Smooth muscle cell (in vitro differentiated cells): ENCODE measurements around the gene NELL1. TPM values are rescaled to one million over a fixed set of nuclear protein-coding genes. Genes with fewer than 3 reads are reported as not detected.

Experiments
- DNase-seq: peaks from one replicate; lab custom pipeline; 2025; ENCODE audit not compliant: unreplicated experiment; lab: John Stamatoyannopoulos, UW
- H2AFZ ChIP-seq: fragments of 200-600 bp; sonication (generic); 2 replicates; pipeline ENCODE4 v1.6.0; 2016; ENCODE audit warnings: antibody characterized with exemption, low read depth, mild to moderate bottlenecking
- H3F3A ChIP-seq: fragments of 200-600 bp; sonication (generic); 2 replicates; pipeline ENCODE4 v1.6.0; 2017; ENCODE audit warnings: antibody characterized with exemption, low read depth
- H3K27ac ChIP-seq: fragments of 200-600 bp; sonication (generic); 2 replicates; pipeline ENCODE4 v1.5.1; 2016; ENCODE audit warnings: low read depth, mild to moderate bottlenecking
- H3K27me3 ChIP-seq: fragments of 200-600 bp; sonication (generic); 2 replicates; pipeline ENCODE4 v1.6.1; 2016; ENCODE audit warnings: low read depth, mild to moderate bottlenecking
- H3K36me3 ChIP-seq: fragments of 200-600 bp; sonication (generic); 2 replicates; pipeline ENCODE4 v1.5.1; 2016; ENCODE audit warnings: low read depth
- H3K4me1 ChIP-seq: fragments of 200-600 bp; sonication (generic); 2 replicates; pipeline ENCODE4 v1.5.1; 2016; ENCODE audit warnings: low read depth
- H3K4me2 ChIP-seq: fragments of 200-600 bp; sonication (generic); 2 replicates; pipeline ENCODE4 v1.6.0; 2016; ENCODE audit warnings: mild to moderate bottlenecking
- H3K4me3 ChIP-seq: fragments of 200-600 bp; sonication (generic); 2 replicates; pipeline ENCODE4 v1.5.1; 2016; ENCODE audit warnings: mild to moderate bottlenecking
- H3K79me2 ChIP-seq: fragments of 200-600 bp; sonication (generic); 2 replicates; pipeline ENCODE4 v1.6.0; 2016; ENCODE audit warnings: low read depth, mild to moderate bottlenecking
- H3K9ac ChIP-seq: fragments of 200-600 bp; sonication (generic); 2 replicates; pipeline ENCODE4 v1.6.0; 2016; ENCODE audit warnings: low read depth
- H3K9me3 ChIP-seq: fragments of 200-600 bp; sonication (generic); replicated peaks from 2 replicates; pipeline ENCODE4 v1.5.1; 2016; ENCODE audit warnings: low read depth
- H4K20me1 ChIP-seq: fragments of 200-600 bp; sonication (generic); 2 replicates; pipeline ENCODE4 v1.6.0; 2016; ENCODE audit warnings: low read depth
- WGBS: methylation state at CpG from one replicate; pipeline ENCODE4 v1.1.7; 2016; ENCODE audit warnings: low lambda C conversion rate; 5-methylcytosine and 5-hydroxymethylcytosine counted together
- polyA plus RNA-seq: library from polyadenylated mRNA; unstranded; fragments of >200 nt; fragmentation: Nextera tagmentation; extraction: Ambion mirVana; gene quantifications from 2 replicates; pipeline ENCODE4 v1.2.1, GENCODE V29; 2016
- total RNA-seq: library from RNA; depleted of rRNA; stranded (reverse); fragments of >200 nt; gene quantifications from 2 replicates; pipeline ENCODE4 v1.2.3, GENCODE V29; 2014
- TF ChIP-seq, protein P1 (sequence below): fragments of 200-600 bp; sonication (generic); IDR thresholded peaks from 2 replicates; pipeline ENCODE4 v1.5.1; 2017; ENCODE audit warnings: borderline replicate concordance, mild to moderate bottlenecking, antibody characterized with exemption; ENCODE audit not compliant: insufficient read depth, poor library complexity, severe bottlenecking

The NELL1 gene
- total and polyA plus RNA-seq, 2 experiments from 2014 or later: not detected

GRCh38 chr11:21405422-21405821, 736.0 kb downstream of the NELL1 start:
- Histone ChIP-seq H3K36me3 (no peaks in the 10 kb centered on the region), H3K9me3 (no peaks in the 10 kb centered on the region), H3K4me2 (no peak overlapping the region), H3K9ac (no peak overlapping the region), H4K20me1 (no peaks in the 10 kb centered on the region), H2AFZ (no peak overlapping the region), H3K27me3 (no peaks in the 10 kb centered on the region), H3K79me2 (no peaks in the 10 kb centered on the region), H3K4me1 (no peaks in the 10 kb centered on the region), H3K27ac (no peak overlapping the region), H3K4me3 (no peak overlapping the region), H3F3A (no peaks in the 10 kb centered on the region)
- DNase-seq: no peak
- TF ChIP-seq, protein P1, sequence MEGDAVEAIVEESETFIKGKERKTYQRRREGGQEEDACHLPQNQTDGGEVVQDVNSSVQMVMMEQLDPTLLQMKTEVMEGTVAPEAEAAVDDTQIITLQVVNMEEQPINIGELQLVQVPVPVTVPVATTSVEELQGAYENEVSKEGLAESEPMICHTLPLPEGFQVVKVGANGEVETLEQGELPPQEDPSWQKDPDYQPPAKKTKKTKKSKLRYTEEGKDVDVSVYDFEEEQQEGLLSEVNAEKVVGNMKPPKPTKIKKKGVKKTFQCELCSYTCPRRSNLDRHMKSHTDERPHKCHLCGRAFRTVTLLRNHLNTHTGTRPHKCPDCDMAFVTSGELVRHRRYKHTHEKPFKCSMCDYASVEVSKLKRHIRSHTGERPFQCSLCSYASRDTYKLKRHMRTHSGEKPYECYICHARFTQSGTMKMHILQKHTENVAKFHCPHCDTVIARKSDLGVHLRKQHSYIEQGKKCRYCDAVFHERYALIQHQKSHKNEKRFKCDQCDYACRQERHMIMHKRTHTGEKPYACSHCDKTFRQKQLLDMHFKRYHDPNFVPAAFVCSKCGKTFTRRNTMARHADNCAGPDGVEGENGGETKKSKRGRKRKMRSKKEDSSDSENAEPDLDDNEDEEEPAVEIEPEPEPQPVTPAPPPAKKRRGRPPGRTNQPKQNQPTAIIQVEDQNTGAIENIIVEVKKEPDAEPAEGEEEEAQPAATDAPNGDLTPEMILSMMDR: no peak
- 68% methylated on average over 1 of the region's 1 CpG for WGBS

DNA sequence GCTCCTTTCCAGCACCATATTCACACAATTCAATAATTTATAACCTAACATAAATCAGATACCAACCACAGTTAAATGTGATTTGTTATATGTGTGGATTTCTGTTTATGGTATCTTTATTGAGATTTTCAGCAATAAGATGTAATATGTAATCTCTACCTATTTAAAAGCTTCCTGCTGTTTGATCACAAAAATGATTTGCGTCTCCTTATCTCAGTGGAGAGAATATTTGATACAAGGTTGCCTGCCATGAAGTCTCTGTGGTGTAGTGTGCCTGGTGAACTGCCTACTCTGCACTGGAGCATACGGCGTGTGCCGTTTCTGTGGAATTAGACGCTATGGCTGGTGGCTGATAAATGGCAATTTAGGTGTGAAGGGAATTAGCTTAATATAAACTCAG, 741.1 kb downstream of the NELL1 start:
- 87% methylated on average over 5 of the region's 5 CpGs for WGBS
- H3K4me1 ChIP-seq: no peaks in the 10 kb centered on the region
- H3K4me3 ChIP-seq: no peak overlapping the region
- no peak overlapping the region for H2AFZ ChIP-seq
- no peaks in the 10 kb centered on the region for H3F3A ChIP-seq
- no peaks in the 10 kb centered on the region for H4K20me1 ChIP-seq
- TF ChIP-seq, protein P1: no peak
- no peak overlapping the region for H3K27ac ChIP-seq
- no peaks in the 10 kb centered on the region for H3K79me2 ChIP-seq
- H3K27me3 ChIP-seq: no peaks in the 10 kb centered on the region
- H3K4me2 ChIP-seq: no peak overlapping the region
- H3K9me3 ChIP-seq: no peaks in the 10 kb centered on the region
- DNase-seq: no peak
- H3K36me3 ChIP-seq: no peaks in the 10 kb centered on the region
- no peak overlapping the region for H3K9ac ChIP-seq

DNA sequence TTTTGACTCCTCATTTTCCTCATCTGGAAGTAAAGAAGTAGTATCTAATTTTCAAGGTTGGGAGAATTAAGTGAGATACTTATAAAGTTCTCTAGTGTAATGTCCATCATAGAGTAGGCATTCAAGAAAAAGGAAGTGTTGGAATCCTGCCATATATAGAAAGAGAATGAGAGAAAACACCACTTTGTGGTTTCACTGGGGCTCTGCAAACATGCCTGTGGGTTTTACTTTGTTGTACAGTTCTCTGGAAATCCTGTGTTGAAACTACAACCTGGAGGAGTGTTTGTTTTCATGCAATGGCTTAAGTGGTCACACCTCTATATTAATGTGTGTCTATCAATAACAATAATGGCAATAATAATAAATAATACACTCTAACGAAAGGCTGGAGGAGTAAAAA, 741.7 kb downstream of the NELL1 start:
- WGBS: 0% methylated on average over 1 of the region's 1 CpG

DNA sequence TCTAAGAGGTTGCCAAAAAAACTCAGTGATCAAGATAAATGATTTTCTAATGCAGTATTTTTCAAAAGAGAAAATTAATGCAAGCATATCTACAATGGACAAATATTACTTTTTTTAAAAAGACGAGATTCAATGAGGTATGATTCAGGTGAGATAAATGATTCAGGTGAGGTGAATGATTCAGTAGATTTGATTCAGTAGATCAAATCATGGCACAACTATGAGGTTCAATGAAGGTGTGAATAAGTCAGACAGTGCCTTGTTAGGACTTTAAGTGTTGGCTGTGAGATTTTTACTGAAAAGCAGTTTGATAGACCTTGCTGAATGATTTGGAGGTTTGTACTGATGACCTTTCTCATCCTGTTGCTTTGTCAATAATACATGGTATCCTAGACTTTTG, 742.2 kb downstream of the NELL1 start:
- no peaks in the 10 kb centered on the region for H3K79me2 ChIP-seq
- no peaks in the 10 kb centered on the region for H3K36me3 ChIP-seq
- H3K9me3 ChIP-seq: no peaks in the 10 kb centered on the region
- TF ChIP-seq, protein P1: no peak
- no peak for DNase-seq
- no peaks in the 10 kb centered on the region for H4K20me1 ChIP-seq
- H3K4me1 ChIP-seq: no peaks in the 10 kb centered on the region
- no peaks in the 10 kb centered on the region for H3K27me3 ChIP-seq
- H3K4me3 ChIP-seq: no peak overlapping the region
- H3K27ac ChIP-seq: no peak overlapping the region
- H2AFZ ChIP-seq: no peak overlapping the region
- H3K4me2 ChIP-seq: no peak overlapping the region
- WGBS: 60% methylated on average over 1 of the region's 1 CpG
- H3K9ac ChIP-seq: no peak overlapping the region
- no peaks in the 10 kb centered on the region for H3F3A ChIP-seq

More for the DNA sequence above, 741.7 kb downstream of the NELL1 start:
- Histone ChIP-seq H3K4me3 (no peak overlapping the region), H3K9me3 (no peaks in the 10 kb centered on the region), H3F3A (no peaks in the 10 kb centered on the region), H3K4me2 (no peak overlapping the region), H4K20me1 (no peaks in the 10 kb centered on the region), H2AFZ (no peak overlapping the region), H3K27me3 (no peaks in the 10 kb centered on the region), H3K36me3 (no peaks in the 10 kb centered on the region), H3K79me2 (no peaks in the 10 kb centered on the region), H3K4me1 (no peaks in the 10 kb centered on the region), H3K9ac (no peak overlapping the region), H3K27ac (no peak overlapping the region)
- no peak for DNase-seq
- TF ChIP-seq, protein P1: no peak
